GM18519 (cell line): ENCODE results near the gene SRC.
"Not testable (repeated sequence)": the region's sequence is repeated elsewhere in the genome, so short reads cannot be mapped to it uniquely, and the experiment has no call there.

Experiments
- ATAC-seq: cut with Tn5 transposase; IDR thresholded peaks from one replicate; pipeline ENCODE4 v1.9.1; 2021; ENCODE audit warnings: mild to moderate bottlenecking, moderate library complexity; ENCODE audit not compliant: unreplicated experiment, low FRiP score

SRC gene

GRCh38 chr20:37361336-37361735 is 15.4 kb downstream of the SRC start:
- no peak for ATAC-seq

- no peak for ATAC-seq
Measured at GRCh38 chr20:37362231-37362792, 16.4 kb downstream of the SRC start.

- no peak for ATAC-seq
Measured at GRCh38 chr20:37362821-37363220, 16.9 kb downstream of the SRC start.

- no peak for ATAC-seq
Measured at GRCh38 chr20:37363221-37364012, 17.5 kb downstream of the SRC start.

- ATAC-seq, result no peak
Measured at GRCh38 chr20:37364013-37364926, 18.3 kb downstream of the SRC start.

- ATAC-seq, result no peak
Measured at GRCh38 chr20:37364927-37365272, 19.0 kb downstream of the SRC start.

- no peak for ATAC-seq
Measured at GRCh38 chr20:37365760-37366638, 20.1 kb downstream of the SRC start.

- no peak for ATAC-seq
Measured at GRCh38 chr20:37366743-37367142, 20.8 kb downstream of the SRC start.

- no peak for ATAC-seq
Measured at GRCh38 chr20:37369846-37370245, 23.9 kb downstream of the SRC start.

GRCh38 chr20:37371845-37372244 is 25.9 kb downstream of the SRC start:
- not testable (repeated sequence) for ATAC-seq

GRCh38 chr20:37372441-37372840 is 26.5 kb downstream of the SRC start:
- no peak for ATAC-seq

GRCh38 chr20:37373020-37373598 is 27.2 kb downstream of the SRC start:
- no peak for ATAC-seq

- ATAC-seq, result no peak
Measured at GRCh38 chr20:37375227-37375626, 29.3 kb downstream of the SRC start.

GRCh38 chr20:37376324-37376723 is 30.4 kb downstream of the SRC start:
- no peak for ATAC-seq

- ATAC-seq, result no peak
Measured at GRCh38 chr20:37376791-37377190, 30.9 kb downstream of the SRC start.

- ATAC-seq, result no peak
Measured at GRCh38 chr20:37377346-37378081, 31.6 kb downstream of the SRC start.

GRCh38 chr20:37378420-37378784 is 32.5 kb downstream of the SRC start:
- no peak for ATAC-seq

- no peak for ATAC-seq
Measured at GRCh38 chr20:37378785-37379598, 33.1 kb downstream of the SRC start.
